Effector memory CD8-positive, alpha-beta T cell (primary cell): ENCODE measurements around the gene CCDC174.

Experiments
- ATAC-seq: fragments of 150-1000 bp; cut with Tn5 transposase; replicated peaks from 2 replicates; pipeline ENCODE4 v1.10.0; 2021; ENCODE audit warnings: mild to moderate bottlenecking, moderate library complexity
- DNase-seq, 3 experiments: peaks; one replicate each; pipeline ENCODE4 v3.0.0; 2021
- H3K27ac Mint-ChIP-seq, 2 donors: one replicate each; pipeline ENCODE4 v1.8.0; 2022; ENCODE audit warnings: mild to moderate bottlenecking in 2 of 2, mixed read lengths in 2 of 2, moderate library complexity in 2 of 2
- H3K27me3 Mint-ChIP-seq, 2 donors: one replicate each; pipeline ENCODE4 v1.8.0; 2022; ENCODE audit warnings: mixed read lengths in 2 of 2
- H3K36me3 Mint-ChIP-seq: one replicate; pipeline ENCODE4 v1.8.0; 2022; ENCODE audit warnings: mild to moderate bottlenecking, moderate library complexity, mixed read lengths; ENCODE audit not compliant: insufficient read depth
- H3K4me1 Mint-ChIP-seq, 2 donors: one replicate each; pipeline ENCODE4 v1.8.0; 2022; ENCODE audit warnings: low read depth in 2 of 2, mixed read lengths in 2 of 2
- H3K4me3 Mint-ChIP-seq, 2 donors: one replicate each; pipeline ENCODE4 v1.8.0; 2022; ENCODE audit warnings: mild to moderate bottlenecking in 2 of 2, mixed read lengths in 2 of 2, moderate library complexity in 2 of 2
- H3K9me3 Mint-ChIP-seq, 2 donors: one replicate each; pipeline ENCODE4 v1.8.0; 2022; ENCODE audit warnings: mixed read lengths in 2 of 2

Gene CCDC174

DNA sequence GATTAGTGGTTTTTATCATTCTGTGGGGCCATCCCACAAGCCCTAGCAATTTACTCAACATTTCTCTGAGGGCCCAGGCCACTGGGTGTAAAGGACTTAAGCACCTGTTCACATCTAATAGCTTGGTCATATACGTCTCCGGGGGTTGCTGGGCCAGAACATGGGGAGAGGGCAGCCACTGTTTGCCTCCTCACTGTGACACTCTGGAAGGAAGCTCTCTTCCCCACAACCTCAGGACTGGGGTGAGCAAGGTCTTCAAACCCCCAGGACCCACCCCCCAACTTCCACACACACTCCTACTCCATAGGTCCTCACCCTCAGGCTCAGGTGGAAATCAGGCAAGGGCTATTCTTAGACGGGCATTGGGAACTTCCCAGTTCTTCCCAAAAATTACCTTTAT is 52.2 kb downstream of the CCDC174 start:
- DNase-seq (no peak), ATAC-seq (no peak)
- H3K27me3 Mint-ChIP-seq: no peaks in the 10 kb centered on the region
- H3K4me3 Mint-ChIP-seq: no peak overlapping the region
- no peaks in the 10 kb centered on the region for H3K36me3 Mint-ChIP-seq
- no peaks in the 10 kb centered on the region for H3K9me3 Mint-ChIP-seq
- H3K4me1 Mint-ChIP-seq: no peaks in the 10 kb centered on the region
- no peak overlapping the region for H3K27ac Mint-ChIP-seq

DNA sequence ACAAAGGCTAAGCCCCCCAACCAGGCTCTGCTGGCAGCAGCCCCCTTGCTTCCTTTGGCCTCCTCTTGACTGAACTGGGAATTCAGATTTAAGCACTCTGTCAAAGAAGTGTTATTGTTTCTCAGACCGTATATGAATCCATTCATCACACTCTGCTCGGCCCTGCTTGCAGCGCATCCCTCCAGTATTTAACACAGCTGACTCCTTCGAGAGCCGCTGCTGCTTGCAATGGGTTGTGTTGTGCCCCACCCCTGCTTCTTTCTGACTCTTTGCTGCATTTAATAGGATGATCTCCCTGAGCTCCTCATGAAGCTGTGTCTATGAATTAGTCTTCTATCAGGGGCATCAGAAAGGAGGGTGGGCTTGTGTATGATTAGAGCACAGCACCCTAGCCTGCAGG is 54.5 kb downstream of the CCDC174 start:
- H3K4me1 Mint-ChIP-seq: no peaks in the 10 kb centered on the region
- no peaks in the 10 kb centered on the region for H3K36me3 Mint-ChIP-seq
- no peaks in the 10 kb centered on the region for H3K9me3 Mint-ChIP-seq
- no peak overlapping the region for H3K27ac Mint-ChIP-seq
- DNase-seq: no peak
- no peak overlapping the region for H3K4me3 Mint-ChIP-seq
- ATAC-seq: no peak
- no peaks in the 10 kb centered on the region for H3K27me3 Mint-ChIP-seq

DNA sequence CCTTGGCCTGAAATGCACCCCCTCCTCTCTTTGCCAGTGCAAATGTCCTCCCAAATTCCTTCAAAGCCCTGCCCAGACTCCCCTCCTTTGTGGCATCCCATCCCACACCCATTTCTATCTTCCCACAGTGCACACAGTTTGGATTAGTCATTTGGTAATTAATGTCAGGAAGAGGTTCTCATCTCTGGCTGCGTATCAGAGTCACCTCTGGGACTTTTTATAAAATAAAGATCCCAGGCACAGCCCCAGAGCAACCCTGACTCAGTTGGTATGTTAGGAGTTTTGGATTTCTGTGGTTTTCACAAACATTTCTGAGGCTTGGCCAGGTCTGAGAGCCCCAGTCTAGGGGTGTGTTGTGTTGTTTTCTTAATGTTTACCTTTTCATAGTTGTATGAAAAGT is 65.0 kb downstream of the CCDC174 start:
- no peak for ATAC-seq
- Mint-ChIP-seq H3K9me3 (no peaks in the 10 kb centered on the region), H3K27ac (no peak overlapping the region), H3K4me3 (no peak overlapping the region), H3K27me3 (no peaks in the 10 kb centered on the region), H3K4me1 (no peaks in the 10 kb centered on the region), H3K36me3 (no peaks in the 10 kb centered on the region)
- no peak for DNase-seq

DNA sequence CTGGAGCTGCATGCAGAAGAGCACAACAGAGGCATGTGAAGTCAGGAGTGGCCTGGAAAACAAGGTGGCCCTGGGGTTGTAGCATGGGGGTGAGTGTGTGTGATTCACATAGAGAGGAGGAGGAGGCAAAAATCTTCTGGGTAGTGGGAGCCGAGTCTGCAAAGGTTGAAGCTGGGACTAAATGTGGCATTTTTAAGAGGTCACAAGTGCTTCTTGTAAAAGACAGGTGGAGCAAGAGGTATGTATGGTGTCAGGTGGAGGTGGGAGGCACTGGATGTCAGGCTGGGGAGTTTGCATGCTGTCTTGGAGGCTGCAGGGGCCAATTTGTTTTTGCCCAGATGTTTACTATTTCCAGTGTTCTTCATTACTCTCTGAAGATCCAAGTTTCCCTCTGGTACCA is 65.7 kb downstream of the CCDC174 start:
- H3K9me3 Mint-ChIP-seq: no peaks in the 10 kb centered on the region
- no peaks in the 10 kb centered on the region for H3K4me1 Mint-ChIP-seq
- ATAC-seq (no peak), DNase-seq (no peak)
- no peaks in the 10 kb centered on the region for H3K27me3 Mint-ChIP-seq
- H3K4me3 Mint-ChIP-seq: no peak overlapping the region
- H3K36me3 Mint-ChIP-seq: no peaks in the 10 kb centered on the region
- H3K27ac Mint-ChIP-seq: no peak overlapping the region

DNA sequence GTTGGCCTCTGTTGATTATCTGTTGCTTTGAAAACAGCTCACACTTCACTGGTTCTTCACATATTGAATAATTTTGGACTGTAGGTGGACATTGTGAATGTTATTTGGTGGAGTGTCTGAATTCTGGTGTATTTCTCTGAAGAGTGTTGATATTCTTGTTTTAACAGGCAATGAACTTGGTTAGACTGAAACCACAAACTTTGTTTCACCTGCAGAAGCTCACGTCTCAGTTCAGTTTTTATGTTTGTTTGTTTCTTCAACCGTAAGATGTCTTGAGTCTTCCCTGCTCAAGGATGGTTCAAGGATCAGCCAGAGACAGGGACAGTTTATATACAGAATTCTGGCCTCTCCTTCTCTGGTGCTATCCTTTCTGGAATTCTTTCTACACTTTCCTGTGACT is 67.0 kb downstream of the CCDC174 start:
- H3K9me3 Mint-ChIP-seq: no peaks in the 10 kb centered on the region
- H3K27me3 Mint-ChIP-seq: no peaks in the 10 kb centered on the region
- no peaks in the 10 kb centered on the region for H3K36me3 Mint-ChIP-seq
- H3K4me1 Mint-ChIP-seq: no peaks in the 10 kb centered on the region
- H3K27ac Mint-ChIP-seq: no peak overlapping the region
- H3K4me3 Mint-ChIP-seq: no peak overlapping the region
- DNase-seq (no peak), ATAC-seq (no peak)

DNA sequence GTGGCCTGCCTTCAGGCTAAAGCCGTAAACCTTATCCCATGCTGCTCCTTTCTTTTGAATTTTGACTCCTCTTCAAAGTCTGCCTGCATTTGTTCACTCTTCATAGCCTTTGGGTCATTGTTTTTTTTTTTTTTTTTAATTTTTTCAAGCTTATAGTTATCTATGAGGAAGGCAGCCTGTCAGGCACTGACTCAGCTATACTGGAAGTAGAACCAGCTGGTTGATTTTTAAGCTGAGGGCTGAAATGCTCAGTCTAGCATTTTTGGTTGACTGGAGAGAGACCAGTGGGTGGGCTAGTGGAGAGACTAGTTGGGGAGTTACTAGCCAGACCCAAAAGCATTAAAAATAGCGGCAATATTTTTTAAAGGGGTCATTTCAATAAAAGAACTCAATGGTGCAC is 67.4 kb downstream of the CCDC174 start:
- H3K27ac Mint-ChIP-seq: no peak overlapping the region
- H3K4me3 Mint-ChIP-seq: no peak overlapping the region
- no peaks in the 10 kb centered on the region for H3K36me3 Mint-ChIP-seq
- H3K9me3 Mint-ChIP-seq: no peaks in the 10 kb centered on the region
- no peaks in the 10 kb centered on the region for H3K27me3 Mint-ChIP-seq
- no peak for ATAC-seq
- no peaks in the 10 kb centered on the region for H3K4me1 Mint-ChIP-seq
- DNase-seq: no peak

DNA sequence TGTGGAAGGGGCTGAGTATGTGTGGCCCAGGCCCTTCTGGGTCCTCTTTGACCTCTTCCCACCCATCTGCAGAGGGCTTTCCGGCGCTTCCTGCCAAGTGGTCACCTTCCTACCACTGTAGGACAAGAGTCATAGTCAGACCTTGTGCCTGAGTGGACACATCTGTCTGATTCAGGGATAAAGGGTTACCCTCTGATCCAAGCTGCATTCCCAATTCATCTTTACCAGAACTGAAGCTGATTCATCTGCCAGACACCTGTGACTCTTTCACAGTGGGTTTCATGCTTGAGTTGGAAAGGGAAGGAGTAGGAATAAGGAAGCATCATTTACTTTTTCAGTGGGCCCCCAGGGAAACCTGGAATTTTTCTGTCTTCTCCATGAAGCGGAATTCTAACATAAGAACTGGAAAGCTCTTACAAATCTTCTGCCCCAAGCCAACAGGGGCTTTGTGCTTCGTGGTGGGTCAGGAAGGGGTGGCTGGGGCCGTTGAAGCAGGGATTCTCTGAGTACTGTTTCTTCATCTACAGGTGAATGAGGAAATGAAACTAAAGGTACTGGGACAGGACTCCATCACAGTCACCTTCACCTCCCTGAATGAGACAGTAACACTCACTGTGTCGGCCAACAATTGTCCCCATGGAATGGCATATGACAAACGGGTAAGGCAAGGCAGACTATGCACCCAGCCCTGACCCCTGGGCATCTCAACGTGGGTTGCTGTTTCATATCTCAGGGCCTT is 69.7 kb downstream of the CCDC174 start:
- Mint-ChIP-seq H3K27ac (no peak overlapping the region), H3K36me3 (no peaks in the 10 kb centered on the region), H3K27me3 (no peaks in the 10 kb centered on the region), H3K4me3 (no peak overlapping the region), H3K4me1 (no peaks in the 10 kb centered on the region), H3K9me3 (no peaks in the 10 kb centered on the region)
- ATAC-seq: no peak
- no peak for DNase-seq
